T-helper 2 cell treated with Interferon-gamma antibody and Interleukin-4, amounts not matched to agents 5 μg/mL and 100 μg/mL, for 36 hours (primary cell): ENCODE measurements around the gene FAM131C.
"Not testable (repeated sequence)": the region's sequence is repeated elsewhere in the genome, so short reads cannot be mapped to it uniquely, and the experiment has no call there.

Experiments
- DNase-seq: peaks from one replicate; pipeline ENCODE4 v3.0.0; 2021; ENCODE audit warnings: low spot score
- H3K27ac Mint-ChIP-seq: one replicate; pipeline ENCODE4 v1.8.0; 2021; ENCODE audit warnings: mild to moderate bottlenecking, mixed read lengths
- H3K27me3 Mint-ChIP-seq: one replicate; pipeline ENCODE4 v1.8.0; 2021; ENCODE audit warnings: low read depth, mixed read lengths
- H3K36me3 Mint-ChIP-seq: one replicate; pipeline ENCODE4 v1.8.0; 2021; ENCODE audit warnings: low read depth, mixed read lengths
- H3K4me1 Mint-ChIP-seq: one replicate; pipeline ENCODE4 v1.8.0; 2021; ENCODE audit warnings: low read depth, mixed read lengths
- H3K4me3 Mint-ChIP-seq: one replicate; pipeline ENCODE4 v1.8.0; 2022; ENCODE audit warnings: mild to moderate bottlenecking, moderate library complexity, mixed read lengths
- H3K9me3 Mint-ChIP-seq: one replicate; pipeline ENCODE4 v1.8.0; 2021; ENCODE audit warnings: mixed read lengths

FAM131C gene

GRCh38 chr1:16039871-16040270 lies 33.6 kb downstream of the FAM131C start:
- not testable (repeated sequence) for H3K36me3 Mint-ChIP-seq

DNA sequence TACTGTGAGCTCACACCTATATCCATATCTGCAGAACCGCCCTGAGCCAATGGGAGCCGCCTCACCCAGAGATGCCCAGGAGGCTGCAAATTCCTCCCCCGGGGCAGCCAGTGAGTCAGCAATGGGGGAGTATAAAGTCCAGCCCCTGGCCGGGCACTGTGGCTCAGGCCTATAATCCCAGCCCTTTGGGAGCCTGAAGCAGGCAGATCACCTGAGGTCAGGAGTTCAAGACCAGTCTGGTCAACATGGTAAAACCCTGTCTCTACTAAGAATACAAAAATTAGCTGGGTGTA lies 34.9 kb downstream of the FAM131C start:
- DNase-seq = no peak
- H3K9me3 Mint-ChIP-seq = no peaks in the 10 kb centered on the region
- no peaks in the 10 kb centered on the region for H3K36me3 Mint-ChIP-seq
- H3K4me3 Mint-ChIP-seq = no peak overlapping the region
- H3K27ac Mint-ChIP-seq = no peak overlapping the region
- H3K4me1 Mint-ChIP-seq = no peaks in the 10 kb centered on the region
- no peaks in the 10 kb centered on the region for H3K27me3 Mint-ChIP-seq

More at GRCh38 chr1:16039871-16040270, 33.6 kb downstream of the FAM131C start:
- H3K27me3 Mint-ChIP-seq, H3K27ac Mint-ChIP-seq, H3K4me1 Mint-ChIP-seq, DNase-seq, H3K9me3 Mint-ChIP-seq, H3K4me3 Mint-ChIP-seq: not testable (repeated sequence)

DNA sequence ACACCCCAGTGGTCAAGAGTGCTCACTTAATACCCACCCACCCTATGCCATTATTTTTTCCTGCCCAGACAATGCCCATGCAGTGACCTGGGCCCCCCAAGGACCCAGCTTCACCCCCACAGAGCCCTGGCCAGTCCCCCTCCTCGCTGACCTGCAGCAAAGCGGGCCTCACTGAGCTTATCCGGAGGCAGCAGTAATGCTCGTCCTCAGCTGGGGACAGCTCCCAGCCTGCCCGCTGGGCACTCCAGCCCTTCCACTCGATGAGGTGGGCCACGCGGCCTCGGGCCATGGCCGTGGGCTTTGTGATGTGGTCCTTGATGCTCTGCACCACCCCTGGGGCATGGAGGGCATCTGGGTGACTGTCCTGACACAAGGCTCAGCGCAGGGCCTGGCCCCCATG lies 37.0 kb downstream of the FAM131C start:
- DNase-seq, H3K27ac Mint-ChIP-seq, H3K27me3 Mint-ChIP-seq, H3K36me3 Mint-ChIP-seq, H3K4me3 Mint-ChIP-seq, H3K9me3 Mint-ChIP-seq, H3K4me1 Mint-ChIP-seq: not testable (repeated sequence)

- H3K27me3 Mint-ChIP-seq, DNase-seq, H3K4me1 Mint-ChIP-seq, H3K4me3 Mint-ChIP-seq, H3K36me3 Mint-ChIP-seq, H3K27ac Mint-ChIP-seq, H3K9me3 Mint-ChIP-seq: not testable (repeated sequence)
These were observed 40.3 kb downstream of the FAM131C start for GRCh38 chr1:16033103-16033632.

DNA sequence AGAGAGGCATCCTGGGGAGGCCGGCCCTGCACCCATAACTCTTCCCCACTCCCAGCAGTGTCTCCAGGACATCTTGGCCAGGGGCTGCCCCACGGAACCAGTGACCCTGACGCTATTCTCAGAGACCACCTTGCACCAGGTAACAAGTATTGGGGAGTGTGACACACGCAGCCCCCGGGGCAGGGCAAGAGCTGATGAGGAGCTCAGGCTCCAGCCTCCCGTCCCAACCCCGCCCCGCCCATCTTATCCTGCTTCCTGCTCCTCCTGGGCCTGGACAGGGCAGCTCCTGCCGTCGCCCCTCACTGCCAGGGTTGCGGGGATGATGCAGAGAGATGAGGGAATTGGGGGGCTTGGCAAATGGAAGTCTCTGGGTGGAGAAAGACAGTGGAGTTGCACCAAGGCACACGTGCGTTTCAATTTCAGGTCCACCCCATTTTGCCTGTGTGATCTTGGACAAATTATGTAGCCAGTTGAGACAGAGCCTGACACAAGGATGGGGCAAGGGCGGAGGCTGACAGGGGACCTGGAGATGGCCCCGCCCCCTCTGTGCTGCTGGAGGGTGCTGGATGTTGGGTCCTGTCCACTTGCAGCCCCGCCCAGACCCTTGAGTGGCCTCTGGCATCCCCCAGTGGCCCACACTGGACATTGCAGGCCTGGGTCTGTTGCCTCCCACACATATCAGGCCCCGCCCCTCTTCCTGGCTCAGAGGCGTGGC lies 40.9 kb downstream of the FAM131C start:
- Mint-ChIP-seq H3K27ac (no peak overlapping the region), H3K4me3 (no peak overlapping the region), H3K4me1 (no peaks in the 10 kb centered on the region)

DNA sequence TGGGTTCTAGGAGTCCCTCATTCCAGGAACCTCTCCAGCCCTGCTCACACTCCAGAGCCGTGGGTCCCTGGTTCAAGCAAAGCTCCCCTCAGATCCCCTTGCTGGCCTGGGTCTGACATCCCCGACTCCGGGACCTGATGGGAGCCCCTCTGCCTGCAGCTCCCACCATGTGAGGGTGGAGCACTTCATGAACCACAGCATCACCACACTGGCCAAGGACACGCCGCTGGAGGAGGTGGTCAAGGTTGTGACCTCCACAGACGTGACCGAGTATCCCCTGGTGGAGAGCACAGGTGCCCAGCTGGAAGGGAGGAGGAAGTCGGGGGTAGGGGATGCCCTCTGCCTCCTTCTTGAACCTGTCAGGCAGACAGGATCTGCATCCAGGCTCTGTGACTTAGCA lies 41.9 kb downstream of the FAM131C start:
- no peak for DNase-seq
- H3K27me3 Mint-ChIP-seq = peaks cover 5% of the 10 kb centered on the region
- H3K9me3 Mint-ChIP-seq = no peaks in the 10 kb centered on the region
- no peak overlapping the region for H3K4me3 Mint-ChIP-seq
- H3K27ac Mint-ChIP-seq = no peak overlapping the region
- H3K4me1 Mint-ChIP-seq = no peaks in the 10 kb centered on the region
- no peaks in the 10 kb centered on the region for H3K36me3 Mint-ChIP-seq

More for the DNA sequence above, 40.9 kb downstream of the FAM131C start:
- H3K36me3 Mint-ChIP-seq = no peaks in the 10 kb centered on the region
- peaks cover 5% of the 10 kb centered on the region for H3K27me3 Mint-ChIP-seq
- DNase-seq = peak; percentile 61
- no peaks in the 10 kb centered on the region for H3K9me3 Mint-ChIP-seq

- H3K36me3 Mint-ChIP-seq = no peaks in the 10 kb centered on the region
- no peak for DNase-seq
- H3K27me3 Mint-ChIP-seq = peaks cover 5% of the 10 kb centered on the region
- no peaks in the 10 kb centered on the region for H3K9me3 Mint-ChIP-seq
- H3K4me1 Mint-ChIP-seq = no peaks in the 10 kb centered on the region
- no peak overlapping the region for H3K4me3 Mint-ChIP-seq
- no peak overlapping the region for H3K27ac Mint-ChIP-seq
These were observed 44.2 kb downstream of the FAM131C start for GRCh38 chr1:16029288-16029687.

DNA sequence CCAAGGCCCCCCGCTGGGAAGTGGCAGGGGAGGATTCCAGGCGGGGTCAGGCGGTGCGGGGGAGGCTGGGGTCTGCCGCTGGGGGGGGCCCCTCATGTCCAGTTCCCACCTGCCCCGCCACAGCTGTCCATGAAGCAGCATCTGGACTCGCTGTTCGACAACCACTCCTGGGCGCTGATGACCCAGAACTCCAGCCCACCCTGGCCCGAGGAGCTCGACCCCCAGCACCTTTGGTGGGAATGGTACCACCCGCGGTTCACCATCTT lies 44.5 kb downstream of the FAM131C start:
- not testable (repeated sequence) for H3K36me3 Mint-ChIP-seq, H3K4me1 Mint-ChIP-seq, H3K27me3 Mint-ChIP-seq, H3K4me3 Mint-ChIP-seq, H3K9me3 Mint-ChIP-seq, H3K27ac Mint-ChIP-seq, DNase-seq

DNA sequence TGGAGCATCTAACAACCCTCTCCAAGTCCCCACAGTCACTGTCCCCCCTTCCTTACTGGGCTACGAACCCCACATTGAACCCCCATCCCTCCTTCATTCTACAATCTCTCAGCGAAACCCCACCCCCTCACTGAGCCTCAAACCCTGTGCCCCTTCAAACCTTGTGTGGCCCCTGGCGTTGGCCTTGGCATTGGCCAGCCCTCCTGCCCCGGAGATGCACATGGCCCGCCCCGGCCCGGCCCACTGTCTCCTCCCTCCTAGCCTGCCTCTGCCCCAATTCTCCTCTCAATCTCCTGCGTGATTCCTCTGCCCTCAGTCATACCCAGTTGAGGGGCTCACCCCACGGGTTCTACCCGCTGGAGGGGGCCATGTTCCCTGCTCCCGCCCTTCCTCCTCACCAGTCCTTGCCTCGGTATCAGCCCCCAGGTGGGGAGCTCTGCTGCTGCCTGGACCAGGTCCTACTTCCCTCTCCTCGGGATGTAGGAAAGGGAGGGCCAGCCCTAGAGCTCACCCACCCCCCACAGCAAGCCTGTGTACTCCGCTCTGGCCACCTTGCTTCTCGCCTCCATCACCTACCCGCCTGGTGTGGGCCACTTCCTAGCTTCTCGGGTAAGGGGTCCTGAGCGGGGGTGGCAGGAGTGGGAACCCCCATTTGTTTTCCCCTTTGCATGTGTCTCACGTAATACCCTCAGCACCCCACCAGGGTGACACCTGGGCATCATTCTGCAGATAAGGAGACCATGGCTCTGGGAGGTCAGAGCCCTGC lies 45.0 kb downstream of the FAM131C start:
- Mint-ChIP-seq H3K4me3 (no peak overlapping the region), H3K4me1 (no peaks in the 10 kb centered on the region), H3K9me3 (no peaks in the 10 kb centered on the region), H3K36me3 (no peaks in the 10 kb centered on the region), H3K27me3 (peaks cover 5% of the 10 kb centered on the region), H3K27ac (no peak overlapping the region)
- no peak for DNase-seq

DNA sequence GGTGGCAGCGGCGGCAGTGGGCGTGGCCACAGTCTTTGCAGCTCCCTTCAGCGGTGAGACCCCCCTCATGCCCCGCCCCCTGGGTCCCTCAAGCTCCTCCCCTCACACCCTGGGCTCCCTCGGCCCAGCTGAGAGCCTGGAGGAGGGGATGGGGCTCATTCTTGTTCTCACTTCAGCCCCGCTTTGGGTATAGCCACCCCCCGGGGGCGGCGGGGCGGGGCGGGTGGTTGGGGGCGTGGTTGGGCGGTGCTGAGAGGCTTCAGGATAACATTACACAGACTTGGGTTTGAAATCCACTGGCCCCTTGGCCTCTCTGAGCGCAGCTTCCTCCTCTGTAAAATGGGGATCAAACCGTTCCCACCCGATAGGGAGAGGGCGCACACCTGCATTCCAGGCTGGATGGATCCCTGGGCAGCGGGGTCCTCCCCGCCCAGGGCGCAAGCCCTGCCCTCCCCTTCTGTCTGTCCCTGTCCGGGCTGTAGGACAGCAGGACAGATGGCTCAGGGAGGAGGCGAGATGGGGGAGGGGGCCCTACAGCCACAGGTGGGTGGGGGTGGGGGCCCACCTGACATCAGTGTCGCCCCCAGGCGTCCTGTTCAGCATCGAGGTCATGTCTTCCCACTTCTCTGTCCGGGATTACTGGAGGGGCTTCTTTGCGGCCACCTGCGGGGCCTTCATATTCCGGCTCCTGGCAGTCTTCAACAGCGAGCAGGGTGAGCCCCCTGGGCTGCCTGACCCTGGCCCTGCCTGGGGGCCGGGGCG lies 46.5 kb downstream of the FAM131C start:
- Mint-ChIP-seq H3K9me3 (no peaks in the 10 kb centered on the region), H3K27ac (no peak overlapping the region), H3K27me3 (peaks cover 5% of the 10 kb centered on the region), H3K36me3 (no peaks in the 10 kb centered on the region), H3K4me3 (no peak overlapping the region), H3K4me1 (no peaks in the 10 kb centered on the region)
- DNase-seq = no peak

DNA sequence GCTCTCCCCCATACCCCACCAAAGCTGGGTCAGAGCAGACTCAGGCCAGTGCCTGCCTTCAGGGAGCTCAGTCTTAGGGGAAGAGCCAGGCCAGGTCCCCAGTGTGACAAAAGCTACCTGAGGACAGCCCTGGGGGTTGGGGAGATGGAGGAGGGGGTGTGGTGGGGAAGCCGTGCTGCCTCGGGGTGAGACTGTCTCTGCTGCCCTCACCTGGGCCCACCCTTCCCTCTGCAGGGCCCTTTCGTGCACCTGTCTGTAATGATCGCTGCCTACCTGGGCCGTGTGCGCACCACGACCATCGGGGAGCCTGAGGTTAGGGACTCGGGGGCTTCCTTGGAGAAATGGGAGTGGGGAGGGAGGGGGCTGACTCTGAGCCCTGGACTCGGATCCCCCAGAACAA lies 47.1 kb downstream of the FAM131C start:
- H3K4me1 Mint-ChIP-seq, H3K36me3 Mint-ChIP-seq, H3K4me3 Mint-ChIP-seq, H3K9me3 Mint-ChIP-seq, H3K27me3 Mint-ChIP-seq, DNase-seq, H3K27ac Mint-ChIP-seq: not testable (repeated sequence)

DNA sequence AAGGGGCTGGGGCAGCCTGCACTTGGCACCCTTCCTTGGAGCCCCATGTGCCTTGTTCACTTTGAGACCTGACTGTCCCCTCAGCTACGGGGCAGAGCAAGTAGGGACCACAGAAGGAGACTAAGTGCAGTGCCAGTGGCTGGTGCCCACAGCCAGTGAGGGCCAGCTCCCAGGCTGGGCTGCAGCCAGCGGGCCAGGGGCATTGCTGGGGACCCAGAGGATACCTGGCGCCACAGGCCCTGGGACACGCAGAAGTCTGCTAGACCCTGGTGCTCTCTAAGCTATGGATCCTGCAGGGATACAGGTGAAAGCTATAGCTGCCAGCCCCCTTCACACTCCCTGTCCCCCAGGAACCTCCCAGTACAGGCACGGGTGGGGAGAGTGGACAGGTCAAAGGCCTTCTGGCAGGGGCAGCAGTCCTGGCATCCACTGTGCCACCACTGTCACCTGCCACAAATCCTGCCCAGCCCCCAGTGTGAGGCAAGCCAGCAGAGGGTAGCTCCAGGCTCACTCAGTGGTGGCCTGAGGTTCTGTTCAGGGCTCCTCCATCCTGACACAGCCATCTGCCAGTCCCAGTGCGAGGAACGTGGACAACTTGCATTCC lies 50.3 kb downstream of the FAM131C start:
- Mint-ChIP-seq H3K9me3 (no peaks in the 10 kb centered on the region), H3K4me3 (no peak overlapping the region)

GRCh38 chr1:16022393-16022792 lies 51.1 kb downstream of the FAM131C start:
- peaks cover 5% of the 10 kb centered on the region for H3K27me3 Mint-ChIP-seq
- no peaks in the 10 kb centered on the region for H3K4me1 Mint-ChIP-seq
- DNase-seq = no peak
- H3K27ac Mint-ChIP-seq = no peak overlapping the region
- no peak overlapping the region for H3K4me3 Mint-ChIP-seq
- H3K36me3 Mint-ChIP-seq = no peaks in the 10 kb centered on the region
- no peaks in the 10 kb centered on the region for H3K9me3 Mint-ChIP-seq

More for the DNA sequence above, 50.3 kb downstream of the FAM131C start:
- H3K27me3 Mint-ChIP-seq = peaks cover 7% of the 10 kb centered on the region
- H3K27ac Mint-ChIP-seq = no peak overlapping the region
- no peaks in the 10 kb centered on the region for H3K36me3 Mint-ChIP-seq
- H3K4me1 Mint-ChIP-seq = no peaks in the 10 kb centered on the region
- no peak for DNase-seq

DNA sequence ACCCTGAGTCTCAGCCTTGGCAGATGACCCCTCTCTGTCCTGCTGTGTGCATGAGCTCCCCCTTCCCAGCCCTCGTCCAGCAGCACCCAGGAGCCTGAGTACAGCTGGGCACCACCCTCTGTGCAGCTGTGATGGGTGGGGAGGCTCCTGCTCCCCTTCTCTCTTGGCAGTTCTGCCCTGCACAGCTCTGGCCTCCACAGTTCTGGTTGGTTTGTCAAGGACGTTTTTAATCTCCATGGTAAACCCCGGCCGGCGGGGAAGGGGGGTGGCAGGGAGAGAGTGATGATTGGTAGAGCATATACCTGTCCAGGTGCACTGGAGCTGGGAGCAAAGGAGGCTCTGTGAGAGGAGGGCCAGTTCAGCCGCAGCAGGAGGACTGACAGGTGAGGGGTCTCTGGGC lies 51.8 kb downstream of the FAM131C start, which contains the start of gene CLCNKA:
Gene CLCNKA (plus strand): TSS at position 356 of the 400 bp plus-strand sequence. CDS start 584 bp downstream, outside the sequence.
- H3K27me3 Mint-ChIP-seq = peaks cover 5% of the 10 kb centered on the region
- no peak within 1 kb of the TSS for H3K4me3 Mint-ChIP-seq
- no peak for DNase-seq
- H3K27ac Mint-ChIP-seq = no peak within 1 kb of the TSS
- no peaks in the 10 kb centered on the region for H3K4me1 Mint-ChIP-seq
- H3K9me3 Mint-ChIP-seq = no peaks in the 10 kb centered on the region
- no peaks in the 10 kb centered on the region for H3K36me3 Mint-ChIP-seq
